ENCODE data around the gene BCL2L12.

Gene BCL2L12

GRCh38 chr19:49642492-49643035, 23.2 kb upstream of the BCL2L12 start:
- no peak for DNase-seq

- no peak for DNase-seq
Observed at GRCh38 chr19:49643466-49643865, 22.3 kb upstream of the BCL2L12 start.

- no peak for DNase-seq
Observed at GRCh38 chr19:49645592-49645991, 20.1 kb upstream of the BCL2L12 start.

- DNase-seq = no peak
Observed at GRCh38 chr19:49645995-49646394, 19.7 kb upstream of the BCL2L12 start.

- no peak for DNase-seq
Observed at GRCh38 chr19:49646586-49646985, 19.1 kb upstream of the BCL2L12 start.

GRCh38 chr19:49651029-49651819, 14.5 kb upstream of the BCL2L12 start:
- DNase-seq = no peak

- no peak for DNase-seq
Observed at GRCh38 chr19:49651820-49652550, 13.7 kb upstream of the BCL2L12 start.

GRCh38 chr19:49652551-49653465, 12.9 kb upstream of the BCL2L12 start:
- no peak for DNase-seq

GRCh38 chr19:49653466-49653806, 12.3 kb upstream of the BCL2L12 start:
- no peak for DNase-seq

GRCh38 chr19:49654581-49654980, 11.2 kb upstream of the BCL2L12 start:
- no peak for DNase-seq

- no peak for DNase-seq
Observed at GRCh38 chr19:49655570-49656455, 9.9 kb upstream of the BCL2L12 start.

- no peak for DNase-seq
Observed at GRCh38 chr19:49656456-49657109, 9.2 kb upstream of the BCL2L12 start.

GRCh38 chr19:49657493-49658138, 8.1 kb upstream of the BCL2L12 start:
- no peak for DNase-seq

GRCh38 chr19:49658139-49658517, 7.6 kb upstream of the BCL2L12 start:
- DNase-seq = no peak

- DNase-seq = no peak
Observed at GRCh38 chr19:49658566-49659442, 6.9 kb upstream of the BCL2L12 start.

- no peak for DNase-seq
Observed at GRCh38 chr19:49660338-49660961, 5.3 kb upstream of the BCL2L12 start.

GRCh38 chr19:49662011-49662410, 3.7 kb upstream of the BCL2L12 start:
- no peak for DNase-seq

GRCh38 chr19:49663224-49663623, 2.5 kb upstream of the BCL2L12 start:
- DNase-seq = no peak

All from NCI-H1092 treated with DMSO at 0.1 percent for 48 hours (cell line).